ENCODE results near the gene PLD1.

Gene PLD1

DNA sequence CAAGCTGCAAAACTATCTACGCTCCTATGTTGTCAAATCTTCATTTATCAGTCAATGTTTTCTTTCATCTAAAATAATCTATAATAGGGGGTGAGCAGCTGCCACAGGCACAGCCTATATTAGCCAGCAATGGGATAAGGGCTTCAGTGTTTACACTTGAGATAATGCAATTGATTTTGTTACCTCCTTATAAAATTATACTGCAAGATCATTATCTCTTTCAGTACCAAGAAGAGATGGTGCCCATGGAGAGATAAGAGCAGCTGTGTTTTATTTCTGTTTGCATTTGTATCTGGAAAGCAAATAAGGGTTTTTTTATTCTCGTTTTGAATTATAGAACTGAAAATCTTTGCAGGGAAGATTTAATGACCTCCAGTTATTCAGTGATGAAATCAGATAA lies 68.9 kb downstream of the PLD1 start:
- in situ Hi-C loops (cut with HindIII; ENCODE audit: low pct_ligation_motif_present, low pct_unique_long_range_greater_than_20kb, low sequenced_read_pairs): no loop called here
- DNase-seq: no peak

DNA sequence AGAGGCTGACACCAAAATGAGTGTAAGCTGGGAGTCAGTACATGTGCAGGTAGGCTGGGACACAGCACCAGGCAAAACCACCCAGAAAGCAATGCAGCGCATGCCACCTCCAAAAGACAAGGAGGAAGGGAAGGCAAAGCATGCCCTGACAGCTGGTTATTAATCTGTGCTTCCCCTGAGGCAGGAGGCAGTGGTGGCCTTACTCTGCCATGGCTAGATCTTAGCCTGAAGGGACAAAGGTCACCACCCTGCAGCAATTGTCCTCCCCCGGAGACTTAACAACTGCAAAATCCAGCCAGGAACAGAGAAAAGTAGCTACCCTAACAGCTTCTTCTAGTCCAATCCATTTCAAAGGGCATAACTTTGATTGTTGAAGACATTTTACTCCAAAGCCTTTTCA lies 73.7 kb downstream of the PLD1 start:
- no peak for DNase-seq
- in situ Hi-C loops (cut with HindIII; ENCODE audit: low pct_ligation_motif_present, low pct_unique_long_range_greater_than_20kb, low sequenced_read_pairs): no loop called here

- in situ Hi-C loops (cut with HindIII; ENCODE audit: low pct_ligation_motif_present, low pct_unique_long_range_greater_than_20kb, low sequenced_read_pairs): no loop called here
- no peak for DNase-seq
These were observed 76.7 kb downstream of the PLD1 start for GRCh38 chr3:171733561-171733960.

DNA sequence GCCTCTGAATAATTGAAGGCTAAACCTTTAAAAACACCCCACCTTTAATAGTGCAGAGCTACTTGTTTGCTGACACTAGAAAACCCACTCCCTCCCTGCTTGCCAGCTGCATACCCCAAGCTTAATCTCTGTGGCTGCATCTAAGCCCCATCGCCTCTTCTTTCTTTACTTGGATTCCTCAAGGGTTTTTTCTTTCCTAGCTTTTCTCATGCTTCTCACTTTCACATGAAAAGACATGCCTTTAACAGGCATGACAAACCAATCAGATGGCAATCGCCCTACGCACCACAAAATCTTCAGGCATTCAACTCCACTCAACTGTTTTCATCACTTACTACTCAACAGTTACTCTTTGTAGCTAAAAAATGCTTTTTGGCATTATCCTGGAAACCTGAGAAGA lies 77.5 kb downstream of the PLD1 start:
- DNase-seq: no peak
- in situ Hi-C loops (cut with HindIII; ENCODE audit: low pct_ligation_motif_present, low pct_unique_long_range_greater_than_20kb, low sequenced_read_pairs): no loop called here

DNA sequence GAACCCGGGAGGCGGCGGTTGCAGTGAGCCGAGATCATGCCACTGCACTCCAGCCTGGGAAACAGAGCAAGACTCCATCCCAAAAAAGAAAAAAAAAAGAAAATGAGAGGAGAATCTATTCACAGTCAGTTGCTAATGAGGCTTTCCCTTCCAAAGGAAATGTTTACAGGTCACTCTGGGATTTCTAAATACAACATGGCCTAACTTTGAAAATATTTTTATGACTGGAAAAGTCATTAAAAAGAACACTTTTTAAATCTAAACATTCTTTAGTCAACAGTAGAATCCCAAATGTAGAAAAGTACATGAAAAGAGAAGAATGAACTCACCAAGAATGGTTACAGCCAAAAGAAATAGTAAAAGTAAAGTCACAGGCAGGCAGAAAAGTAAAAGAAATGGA lies 78.6 kb downstream of the PLD1 start:
- in situ Hi-C loops (cut with HindIII; ENCODE audit: low pct_ligation_motif_present, low pct_unique_long_range_greater_than_20kb, low sequenced_read_pairs): no loop called here
- DNase-seq: no peak

GRCh38 chr3:171729452-171730334 lies 80.6 kb downstream of the PLD1 start:
- DNase-seq: no peak
- in situ Hi-C loops (cut with HindIII; ENCODE audit: low pct_ligation_motif_present, low pct_unique_long_range_greater_than_20kb, low sequenced_read_pairs): no loop called here

DNA sequence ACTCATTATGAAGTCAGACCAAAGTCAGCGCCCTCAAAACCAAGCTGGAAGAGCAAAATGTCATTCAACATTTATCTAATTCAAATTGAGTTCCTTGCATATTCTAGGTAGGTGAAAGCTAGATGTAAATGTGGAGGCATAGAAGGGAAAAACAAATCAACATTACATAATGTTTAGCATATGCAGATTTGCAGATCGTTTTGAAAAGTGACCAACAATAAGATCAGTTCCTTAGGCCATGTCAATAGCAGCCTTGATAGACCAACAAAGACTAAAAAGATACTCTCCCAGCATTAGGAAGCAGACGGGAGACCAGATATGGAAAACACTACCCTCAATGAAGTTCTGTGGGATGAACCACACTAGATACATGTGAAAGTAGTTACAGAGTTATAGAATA lies 83.0 kb downstream of the PLD1 start:
- DNase-seq: no peak
- in situ Hi-C loops (cut with HindIII; ENCODE audit: low pct_ligation_motif_present, low pct_unique_long_range_greater_than_20kb, low sequenced_read_pairs): no loop called here

DNA sequence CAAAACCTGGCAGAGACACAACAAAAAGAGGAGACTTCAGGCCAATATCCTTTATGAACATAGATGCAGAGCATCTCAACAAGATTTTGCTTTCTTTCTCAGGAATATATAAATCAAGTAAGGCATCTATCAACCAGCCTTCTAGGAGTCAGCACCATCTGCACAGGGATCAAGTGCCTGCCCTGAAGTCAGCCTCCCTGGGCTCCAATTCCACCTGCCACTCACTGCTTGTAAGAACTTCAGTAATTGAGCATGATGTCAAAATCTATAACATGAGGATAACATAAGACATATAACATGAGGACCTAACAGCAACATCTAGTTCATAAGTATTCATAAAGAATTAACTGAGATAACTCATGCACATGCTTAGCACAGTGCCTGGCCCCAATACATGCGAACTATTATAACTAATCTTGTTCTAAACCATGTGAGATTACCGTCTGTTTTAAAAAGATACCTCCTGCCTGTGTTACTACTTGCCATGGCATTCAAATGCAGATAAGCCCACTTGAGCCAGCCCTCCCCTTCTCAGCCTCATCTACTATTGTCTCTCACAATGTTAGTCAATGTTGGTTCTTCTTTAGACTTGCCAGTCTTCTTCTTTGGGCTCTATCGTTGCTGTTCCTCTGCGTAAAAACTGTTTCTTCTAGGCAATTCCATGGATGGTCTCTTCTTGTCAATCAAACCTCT lies 91.6 kb downstream of the PLD1 start:
- in situ Hi-C loops (cut with HindIII; ENCODE audit: low pct_ligation_motif_present, low pct_unique_long_range_greater_than_20kb, low sequenced_read_pairs): no loop called here
- DNase-seq: no peak

GRCh38 chr3:171715155-171715554 lies 95.1 kb downstream of the PLD1 start:
- DNase-seq: no peak
- in situ Hi-C loops (cut with HindIII; ENCODE audit: low pct_ligation_motif_present, low pct_unique_long_range_greater_than_20kb, low sequenced_read_pairs): no loop called here

DNA sequence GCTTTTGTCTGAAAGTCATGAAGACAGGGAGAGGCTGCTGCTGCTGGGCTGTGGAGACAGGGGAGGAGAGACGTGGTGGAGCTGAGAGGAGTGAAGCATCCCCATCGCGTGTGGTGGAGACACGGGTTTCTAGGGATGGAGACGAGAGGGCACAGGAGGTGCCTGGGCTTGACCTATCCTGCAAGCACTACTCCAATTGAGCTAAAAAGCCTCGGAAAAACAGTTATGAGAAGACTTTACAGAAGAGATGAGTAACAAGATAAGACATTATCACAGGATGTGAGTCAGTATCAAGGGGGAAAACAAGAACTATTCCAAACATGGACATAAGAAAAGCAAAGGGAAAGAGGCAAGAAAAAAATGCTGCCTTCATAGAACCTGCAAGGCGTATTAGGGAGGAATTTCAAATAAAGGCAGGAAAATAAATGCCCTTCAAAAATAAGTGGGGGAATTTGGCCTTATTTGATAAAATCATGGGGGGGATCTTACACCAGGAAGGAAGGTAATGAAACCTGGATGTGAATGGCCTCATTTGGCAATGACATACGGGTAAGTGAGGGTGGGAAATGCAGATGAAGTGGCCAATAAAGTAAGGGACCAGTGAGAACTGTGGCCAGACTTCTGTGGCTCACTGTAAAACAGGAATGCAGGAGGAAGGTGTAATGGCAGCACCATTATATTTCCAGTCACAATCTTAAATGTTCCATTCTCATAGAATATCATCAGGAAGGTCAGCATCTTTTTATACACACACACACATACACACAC lies 97.9 kb downstream of the PLD1 start:
- DNase-seq: no peak
- in situ Hi-C loops (cut with HindIII; ENCODE audit: low pct_ligation_motif_present, low pct_unique_long_range_greater_than_20kb, low sequenced_read_pairs): no loop called here

GRCh38 chr3:171711461-171712170 lies 98.7 kb downstream of the PLD1 start:
- no peak for DNase-seq
- in situ Hi-C loops (cut with HindIII; ENCODE audit: low pct_ligation_motif_present, low pct_unique_long_range_greater_than_20kb, low sequenced_read_pairs): no loop called here

- in situ Hi-C loops (cut with HindIII; ENCODE audit: low pct_ligation_motif_present, low pct_unique_long_range_greater_than_20kb, low sequenced_read_pairs): no loop called here
- DNase-seq: no peak
These were observed 99.9 kb downstream of the PLD1 start for GRCh38 chr3:171710359-171710758.

- no peak for DNase-seq
- in situ Hi-C loops (cut with HindIII; ENCODE audit: low pct_ligation_motif_present, low pct_unique_long_range_greater_than_20kb, low sequenced_read_pairs): no loop called here
These were observed 105.5 kb downstream of the PLD1 start for GRCh38 chr3:171704814-171705213.

DNA sequence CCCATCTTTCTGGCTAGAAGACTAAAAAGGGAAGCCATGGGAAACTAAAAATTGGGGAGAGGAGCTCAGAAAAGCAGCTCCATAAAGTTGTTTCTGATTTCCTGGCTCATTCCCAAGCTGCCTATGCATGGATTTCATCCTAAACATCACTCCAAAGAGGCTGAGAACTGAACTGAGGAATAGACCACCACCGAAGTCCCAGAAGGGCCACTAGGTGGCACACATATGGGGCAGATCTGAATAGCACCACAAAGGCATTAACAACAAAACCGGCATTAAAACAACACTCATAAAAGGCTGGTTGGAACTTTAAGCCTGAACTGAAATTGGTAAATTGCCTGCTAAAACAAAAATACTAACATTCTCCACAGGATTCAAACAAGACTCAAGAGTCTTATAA lies 106.3 kb downstream of the PLD1 start:
- DNase-seq: no peak
- in situ Hi-C loops (cut with HindIII; ENCODE audit: low pct_ligation_motif_present, low pct_unique_long_range_greater_than_20kb, low sequenced_read_pairs): no loop called here

DNA sequence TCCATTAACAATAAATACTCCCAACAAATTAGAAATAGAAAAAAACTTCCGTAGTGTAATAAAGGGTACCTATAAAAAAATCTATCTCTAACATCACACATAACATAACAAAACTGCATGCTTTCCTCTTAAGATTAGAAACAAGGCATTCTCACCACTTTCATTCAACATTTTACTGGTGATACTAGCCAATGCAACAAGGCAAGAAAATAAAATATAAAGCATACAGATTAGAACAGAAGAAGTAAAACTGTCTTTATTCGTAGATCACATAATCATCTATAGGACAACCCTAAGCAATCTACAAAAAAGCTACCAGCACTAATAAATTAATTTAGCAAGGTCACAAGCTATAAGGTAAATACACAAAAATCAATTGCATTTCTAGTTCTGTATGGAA lies 107.1 kb downstream of the PLD1 start:
- DNase-seq: no peak
- in situ Hi-C loops (cut with HindIII; ENCODE audit: low pct_ligation_motif_present, low pct_unique_long_range_greater_than_20kb, low sequenced_read_pairs): no loop called here

GRCh38 chr3:171700653-171701052 lies 109.6 kb downstream of the PLD1 start:
- in situ Hi-C loops (cut with HindIII; ENCODE audit: low pct_ligation_motif_present, low pct_unique_long_range_greater_than_20kb, low sequenced_read_pairs): no loop called here
- no peak for DNase-seq

GRCh38 chr3:171700157-171700556 lies 110.1 kb downstream of the PLD1 start:
- in situ Hi-C loops (cut with HindIII; ENCODE audit: low pct_ligation_motif_present, low pct_unique_long_range_greater_than_20kb, low sequenced_read_pairs): no loop called here
- no peak for DNase-seq

DNA sequence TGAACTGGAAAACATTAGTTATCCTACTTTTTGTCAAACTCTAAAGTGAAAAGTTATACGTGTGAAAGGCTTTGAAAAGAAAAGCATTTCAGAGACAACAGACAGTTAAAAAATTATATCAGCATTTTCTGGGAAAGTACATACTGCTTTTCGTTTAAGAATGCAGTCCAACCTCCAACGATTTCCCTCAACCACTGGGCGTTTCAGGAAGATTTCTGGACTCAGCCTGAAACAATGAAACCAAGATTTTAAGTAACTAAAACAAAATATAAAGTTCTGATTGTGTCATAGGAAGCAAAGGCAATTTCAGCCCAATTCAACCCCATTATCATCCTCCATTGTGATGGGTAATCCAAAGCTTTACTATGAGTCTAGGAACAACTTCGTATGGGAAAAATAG lies 110.7 kb downstream of the PLD1 start:
- in situ Hi-C loops (cut with HindIII; ENCODE audit: low pct_ligation_motif_present, low pct_unique_long_range_greater_than_20kb, low sequenced_read_pairs): no loop called here
- DNase-seq: no peak

DNA sequence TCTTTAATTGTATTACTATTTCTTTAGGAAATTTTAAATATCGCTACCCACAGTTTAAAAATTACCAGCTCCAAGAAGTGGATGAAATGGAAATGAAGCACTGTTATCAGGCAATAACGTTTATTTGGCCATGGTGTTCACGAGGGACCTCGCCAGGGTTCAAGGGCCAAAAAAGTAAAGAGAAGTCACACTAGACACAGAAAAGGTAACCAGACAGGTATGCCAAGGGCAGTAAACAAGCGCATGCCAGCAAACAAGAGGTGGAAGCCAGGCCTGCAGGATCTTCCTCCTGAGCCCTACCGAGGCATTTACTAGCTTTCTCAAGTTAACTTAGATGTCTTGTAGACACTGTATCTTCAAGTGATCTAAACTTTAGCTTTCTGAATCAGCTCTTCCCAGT lies 113.5 kb downstream of the PLD1 start:
- in situ Hi-C loops (cut with HindIII; ENCODE audit: low pct_ligation_motif_present, low pct_unique_long_range_greater_than_20kb, low sequenced_read_pairs): no loop called here
- no peak for DNase-seq
